Measurements from ENCODE around the gene MCAT.

MCAT gene, protein sequence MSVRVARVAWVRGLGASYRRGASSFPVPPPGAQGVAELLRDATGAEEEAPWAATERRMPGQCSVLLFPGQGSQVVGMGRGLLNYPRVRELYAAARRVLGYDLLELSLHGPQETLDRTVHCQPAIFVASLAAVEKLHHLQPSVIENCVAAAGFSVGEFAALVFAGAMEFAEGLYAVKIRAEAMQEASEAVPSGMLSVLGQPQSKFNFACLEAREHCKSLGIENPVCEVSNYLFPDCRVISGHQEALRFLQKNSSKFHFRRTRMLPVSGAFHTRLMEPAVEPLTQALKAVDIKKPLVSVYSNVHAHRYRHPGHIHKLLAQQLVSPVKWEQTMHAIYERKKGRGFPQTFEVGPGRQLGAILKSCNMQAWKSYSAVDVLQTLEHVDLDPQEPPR

DNA sequence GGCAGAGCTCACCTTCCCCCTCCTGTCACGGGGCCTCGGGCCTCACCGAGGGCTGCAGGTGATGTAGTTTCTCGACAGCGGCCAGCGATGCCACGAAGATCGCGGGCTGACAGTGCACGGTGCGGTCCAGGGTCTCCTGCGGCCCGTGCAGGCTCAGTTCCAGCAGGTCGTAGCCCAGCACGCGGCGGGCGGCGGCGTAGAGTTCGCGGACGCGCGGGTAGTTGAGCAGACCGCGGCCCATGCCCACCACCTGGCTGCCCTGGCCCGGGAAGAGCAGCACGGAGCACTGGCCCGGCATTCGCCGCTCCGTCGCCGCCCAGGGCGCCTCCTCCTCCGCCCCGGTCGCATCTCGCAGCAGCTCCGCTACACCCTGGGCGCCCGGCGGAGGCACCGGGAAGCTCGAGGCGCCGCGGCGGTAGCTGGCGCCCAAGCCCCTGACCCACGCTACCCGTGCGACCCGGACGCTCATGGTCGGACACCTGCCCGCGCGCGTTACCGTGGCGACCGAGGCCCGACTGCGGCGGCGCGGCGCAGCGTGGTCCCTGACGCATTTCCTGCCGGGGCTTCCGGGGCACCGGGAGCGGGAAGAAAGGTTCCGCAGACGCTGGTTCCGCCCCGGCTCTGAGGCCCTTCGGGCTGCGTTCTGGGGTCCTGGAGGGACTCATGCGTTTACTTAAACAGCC lies at the start of gene MCAT:
TSS of gene MCAT (minus strand) at position 519 of the 683 bp plus-strand sequence. CDS start at position 469, 50 bp downstream.
- intact Hi-C loops (cut with DNase I) = loop anchor here (2.0 kb wide), 1 partner anchor 54 kb away; the partner anchor contains the start of gene TTLL1
- peak; percentile 73 to 97 (median 86) for DNase-seq

DNA sequence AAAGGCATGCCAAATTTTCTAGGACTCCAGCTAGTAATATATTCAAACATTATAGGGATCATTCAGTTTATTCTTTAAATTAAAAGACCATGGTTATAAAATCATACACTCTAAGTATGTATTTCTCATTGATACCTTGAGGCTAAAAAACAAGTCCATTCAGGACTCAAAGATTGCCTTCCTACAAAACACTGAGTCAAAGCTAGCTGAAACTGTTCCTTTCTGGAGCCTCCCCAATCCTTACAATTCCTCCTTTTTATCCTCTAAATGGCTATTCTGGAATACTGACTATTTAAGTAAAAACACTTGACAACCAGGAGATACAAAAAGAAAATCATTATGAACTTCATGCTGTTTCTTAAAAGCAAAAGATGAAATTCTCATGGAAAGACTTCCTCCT lies 48.6 kb upstream of the MCAT start:
- intact Hi-C loops (cut with DNase I) = no loop called here
- DNase-seq = no peak

DNA sequence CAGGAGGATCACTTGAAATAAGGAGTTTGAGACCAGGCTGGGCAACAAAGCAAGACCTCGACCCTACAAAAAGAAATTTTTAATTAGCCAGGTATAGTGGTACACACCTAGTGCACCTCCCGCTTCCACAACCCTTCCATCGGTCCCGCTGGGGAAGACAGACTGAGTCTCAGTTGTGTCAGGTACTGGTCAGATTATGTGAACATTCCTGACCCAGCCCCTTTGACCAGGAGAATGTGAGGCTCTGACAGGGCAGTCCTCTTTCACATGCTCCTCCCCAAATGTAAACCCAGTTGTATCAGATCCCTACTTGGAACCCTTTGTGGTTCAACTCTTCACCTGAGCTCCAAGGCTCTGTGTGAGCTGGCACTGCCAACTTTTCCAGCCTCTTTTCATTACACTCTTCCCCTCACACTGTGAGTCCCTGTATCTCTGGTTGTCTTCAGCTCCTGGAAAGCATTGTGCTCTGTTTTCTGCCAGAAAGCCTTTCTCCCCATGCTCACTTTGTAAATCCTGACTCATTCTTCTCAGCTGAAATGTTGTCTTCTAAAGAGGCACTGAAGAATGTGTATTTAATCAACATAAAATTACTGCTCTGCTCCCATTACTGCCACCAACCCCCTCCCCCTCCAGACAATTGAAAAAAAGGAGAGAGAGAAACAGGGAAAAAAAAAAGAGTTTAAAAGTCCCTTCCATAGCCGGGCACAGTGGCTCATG lies 45.8 kb upstream of the MCAT start:
- DNase-seq = peak in 1 of 10 donors; percentile 28
- intact Hi-C loops (cut with DNase I) = no loop called here

DNA sequence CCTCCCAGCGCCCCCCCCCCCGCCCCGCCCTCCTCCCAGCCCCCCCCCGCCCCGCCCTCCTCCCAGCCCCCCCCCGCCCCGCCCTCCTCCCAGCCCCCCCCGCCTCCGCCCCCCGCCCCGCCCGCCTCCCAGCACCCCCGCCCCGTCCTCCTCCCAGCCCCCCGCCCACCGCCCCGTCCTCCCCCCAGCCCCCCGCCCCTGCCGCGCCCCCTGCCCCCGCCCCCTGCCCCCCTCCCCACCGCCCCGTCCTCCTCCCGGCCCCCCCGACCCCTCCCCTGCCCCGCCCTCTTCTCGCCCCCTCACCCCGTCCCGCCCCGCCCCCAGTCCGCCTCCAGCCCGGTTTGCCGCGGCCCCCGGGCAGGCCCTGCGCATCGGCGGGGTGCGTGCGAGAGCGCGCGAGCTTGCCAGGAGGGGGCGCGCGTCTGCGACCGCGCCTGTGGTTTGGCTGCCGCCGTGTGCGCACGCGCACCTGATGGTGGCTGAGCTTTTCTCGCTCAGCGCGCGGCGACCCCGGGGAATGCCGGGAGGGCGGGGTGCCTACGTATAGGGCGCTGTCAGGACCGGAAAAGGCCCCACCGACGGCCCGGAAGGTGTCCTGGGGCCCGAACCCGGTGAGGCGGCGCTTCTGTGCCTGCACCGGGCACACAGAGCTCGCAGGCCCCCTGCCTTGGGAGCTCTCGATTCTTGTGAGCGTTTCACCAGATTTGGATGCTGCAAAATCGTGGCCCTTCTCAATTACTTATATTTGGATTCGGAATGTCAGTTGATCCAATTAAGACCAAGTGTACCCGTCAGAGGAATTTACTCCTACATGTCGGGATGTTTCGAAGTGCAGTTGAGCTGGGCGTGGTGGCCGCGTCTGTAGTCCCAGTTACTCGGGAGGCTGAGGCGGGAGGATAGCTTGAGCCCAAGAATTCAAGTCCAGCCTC lies 44.2 kb upstream of the MCAT start:
- intact Hi-C loops (cut with DNase I) = loop anchor here (2.0 kb wide), 1 partner anchor 37 kb away; the partner anchor contains the start of gene TSPO
- DNase-seq = peak; percentile 89 to 99 (median 92)

DNA sequence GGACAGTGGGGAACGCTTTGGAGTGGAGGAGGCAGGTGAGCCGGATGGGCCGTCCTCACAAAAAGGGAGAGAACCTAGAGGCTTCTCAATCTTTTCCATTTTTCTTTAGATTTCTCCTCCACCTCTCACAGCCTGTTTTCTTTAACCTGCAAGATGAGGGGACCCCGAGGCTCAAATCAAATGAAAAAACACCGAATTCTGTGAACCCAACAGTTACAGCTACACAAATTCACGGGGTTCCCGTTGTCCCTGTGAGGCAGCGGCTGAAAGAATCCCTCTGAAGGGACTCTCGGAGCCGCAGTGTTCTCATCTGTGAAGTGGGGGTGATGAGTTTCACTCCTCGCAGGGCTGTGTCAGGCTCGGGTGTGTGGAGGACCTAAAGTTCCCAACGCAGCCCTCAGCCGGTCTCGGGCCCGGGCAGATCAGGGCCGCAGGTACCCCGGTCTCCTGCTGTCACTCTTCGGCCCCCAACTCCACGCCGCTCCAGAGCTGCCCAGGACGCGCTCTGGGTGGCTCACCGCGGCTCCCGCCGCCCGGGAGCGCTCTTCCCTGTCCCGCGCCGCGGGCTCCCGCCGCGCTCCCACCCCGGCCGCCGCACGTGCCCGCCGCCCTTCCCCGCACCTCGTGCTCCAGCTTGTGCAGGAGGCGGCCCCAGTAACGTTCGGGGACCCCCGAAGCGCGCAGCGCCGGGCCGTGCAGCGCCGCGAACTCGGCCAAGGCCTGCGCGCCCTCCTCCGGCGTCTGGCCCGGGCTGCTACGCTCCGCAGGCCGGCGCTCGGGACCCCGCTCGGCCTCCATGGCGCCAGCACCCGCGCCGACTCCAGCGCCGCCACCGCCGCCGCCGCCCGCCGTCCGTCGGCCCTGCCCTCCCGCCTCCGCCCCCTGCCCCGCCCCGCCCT lies 43.3 kb upstream of the MCAT start, which contains the start of gene TTLL12:
TSS of gene TTLL12 (minus strand) at position 863 of the 899 bp plus-strand sequence. CDS start at position 798, 65 bp downstream.
- intact Hi-C loops (cut with DNase I) = loop anchor here (2.0 kb wide), 1 partner anchor 36 kb away; the partner anchor contains the start of gene TSPO
- DNase-seq = peak in 7 of 10 donors; percentile 22 to 92 (median 43)

DNA sequence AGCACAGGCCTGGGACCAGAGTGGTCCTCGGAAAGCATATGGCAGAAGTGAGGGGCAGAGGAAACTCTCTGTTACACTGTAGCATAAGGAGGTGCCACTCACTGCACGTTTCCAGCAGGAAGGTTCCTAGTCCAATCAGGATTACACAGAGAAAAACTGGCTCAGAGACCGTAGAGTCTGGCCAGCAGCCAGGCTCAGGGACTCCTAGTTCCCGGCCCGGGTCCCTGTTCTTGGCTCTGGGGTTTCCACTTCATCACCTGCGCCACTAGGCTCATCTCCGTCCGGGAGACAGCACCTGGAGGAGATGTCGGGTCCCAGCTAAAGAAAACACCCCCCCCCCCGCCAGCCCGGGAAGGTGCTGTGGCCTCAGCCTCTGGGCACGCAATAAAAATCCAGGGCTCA lies 42.7 kb upstream of the MCAT start:
- DNase-seq = peak in 5 of 10 donors; percentile 27 to 90 (median 31)
- intact Hi-C loops (cut with DNase I) = loop anchor here (2.0 kb wide), 1 partner anchor 35 kb away; the partner anchor contains the start of gene TSPO

DNA sequence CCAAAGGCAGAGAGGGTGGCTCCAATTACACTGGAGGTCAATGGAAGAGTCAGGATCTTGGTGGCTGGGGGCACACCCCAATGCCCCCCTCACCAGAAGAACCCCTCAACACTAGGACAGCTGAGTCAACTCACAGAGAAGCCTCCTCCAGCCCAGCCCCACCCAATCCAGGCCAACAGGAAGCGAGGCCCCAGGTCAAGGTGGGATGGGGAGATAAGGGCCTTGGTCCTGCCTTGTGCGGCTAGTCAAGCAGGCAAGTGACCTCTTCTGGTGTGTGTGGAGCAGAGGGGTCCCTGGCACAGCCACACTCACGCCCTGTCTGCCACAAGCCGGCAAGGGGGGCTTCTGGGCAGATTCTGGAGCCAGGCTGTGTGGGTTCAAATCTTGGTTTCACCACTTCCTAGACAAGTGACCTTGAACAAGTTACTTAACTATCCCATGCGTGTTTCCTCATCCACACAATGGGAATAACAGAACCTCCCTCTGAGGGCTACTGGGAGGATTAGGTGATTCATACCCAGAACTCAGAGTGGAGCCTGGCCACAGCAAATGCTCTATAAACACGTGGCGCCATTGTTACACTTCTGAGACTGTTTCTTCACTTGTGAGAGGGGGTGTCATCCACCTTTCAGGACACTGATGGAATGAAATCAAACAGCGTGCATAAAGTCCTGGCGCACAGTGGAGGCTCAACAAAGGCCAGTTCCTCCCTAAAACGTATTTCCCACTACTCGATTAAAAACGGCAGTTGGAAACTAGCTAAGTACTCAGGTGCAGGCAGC lies 40.5 kb upstream of the MCAT start:
- intact Hi-C loops (cut with DNase I) = no loop called here
- DNase-seq = peak in 1 of 10 donors; percentile 57

DNA sequence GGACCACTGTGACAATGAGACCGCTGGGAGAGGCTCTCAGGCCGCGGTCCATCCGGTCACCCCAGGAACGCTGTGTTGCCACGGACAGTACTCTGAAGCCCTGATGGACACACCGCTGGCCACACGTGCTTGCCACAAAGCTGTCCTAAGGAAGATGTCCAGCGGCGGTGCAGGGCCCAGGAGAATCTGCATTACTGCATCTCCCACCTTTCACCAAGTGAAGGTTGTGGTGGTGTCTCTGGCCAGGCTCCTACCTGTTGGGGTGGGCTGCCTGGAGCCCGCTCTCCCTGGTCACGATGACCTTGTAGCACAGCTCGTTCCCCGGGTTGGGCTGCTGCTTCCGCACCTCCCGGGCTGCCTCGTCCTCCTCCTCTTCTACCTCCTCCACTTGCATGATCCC lies 39.5 kb upstream of the MCAT start:
- intact Hi-C loops (cut with DNase I) = no loop called here
- peak in 1 of 10 donors; percentile 76 for DNase-seq

DNA sequence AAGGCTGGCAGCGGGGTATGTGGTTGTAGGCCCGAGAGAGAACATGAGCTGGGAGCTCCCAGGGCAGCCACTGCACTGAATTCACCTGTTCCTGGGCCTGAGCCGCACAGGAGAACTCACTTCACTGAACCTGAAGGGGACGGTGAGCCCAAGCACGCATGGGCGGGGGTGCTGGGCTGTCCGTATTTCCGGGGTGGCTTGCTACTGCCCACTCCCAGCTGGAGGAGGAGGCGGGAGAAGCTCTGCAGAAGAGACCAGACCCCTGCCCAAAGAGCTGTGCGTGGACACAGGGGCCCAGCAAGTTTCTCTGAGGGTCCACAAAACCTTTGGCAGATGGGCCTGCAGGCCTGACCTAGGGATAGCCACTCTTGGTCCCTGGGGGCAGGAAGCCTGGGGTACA lies 38.9 kb upstream of the MCAT start:
- DNase-seq = peak in 1 of 10 donors; percentile 49
- intact Hi-C loops (cut with DNase I) = no loop called here

DNA sequence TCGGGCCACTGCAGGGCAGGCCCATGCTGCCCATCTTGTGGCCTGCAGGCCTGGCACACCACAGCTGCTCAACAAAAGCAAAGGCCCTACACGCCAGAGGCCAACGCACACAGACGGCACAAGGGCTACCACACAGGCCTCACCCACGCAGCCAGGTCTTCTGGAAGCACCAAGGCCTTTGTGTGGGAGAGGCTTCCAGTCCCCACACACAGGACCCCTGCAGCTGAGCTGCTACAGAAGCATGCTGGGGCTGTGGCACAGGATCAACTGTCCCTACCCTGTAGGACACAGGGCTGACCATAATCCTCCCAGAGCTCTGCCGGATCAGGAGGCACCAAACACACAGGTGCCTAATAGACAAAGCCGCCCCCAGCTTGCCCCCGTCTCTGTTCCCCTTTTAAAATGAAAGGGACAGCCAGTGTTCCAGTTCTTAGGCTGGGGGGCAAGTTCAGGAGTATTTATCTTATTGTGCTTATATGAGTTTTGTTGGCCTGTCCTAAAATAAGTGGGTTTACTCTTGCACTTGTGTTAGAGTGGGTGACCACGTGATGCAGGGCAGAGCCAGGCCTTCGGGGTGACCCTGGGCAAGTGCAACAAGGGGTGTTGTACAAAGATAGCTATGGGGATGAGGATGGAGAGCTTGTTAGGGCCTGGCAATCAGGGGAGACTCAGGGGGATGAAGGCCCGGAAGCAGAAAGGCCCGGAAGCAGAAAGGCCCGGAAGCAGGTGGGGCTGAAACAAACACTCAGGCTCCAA lies 38.3 kb upstream of the MCAT start:
- intact Hi-C loops (cut with DNase I) = no loop called here

DNA sequence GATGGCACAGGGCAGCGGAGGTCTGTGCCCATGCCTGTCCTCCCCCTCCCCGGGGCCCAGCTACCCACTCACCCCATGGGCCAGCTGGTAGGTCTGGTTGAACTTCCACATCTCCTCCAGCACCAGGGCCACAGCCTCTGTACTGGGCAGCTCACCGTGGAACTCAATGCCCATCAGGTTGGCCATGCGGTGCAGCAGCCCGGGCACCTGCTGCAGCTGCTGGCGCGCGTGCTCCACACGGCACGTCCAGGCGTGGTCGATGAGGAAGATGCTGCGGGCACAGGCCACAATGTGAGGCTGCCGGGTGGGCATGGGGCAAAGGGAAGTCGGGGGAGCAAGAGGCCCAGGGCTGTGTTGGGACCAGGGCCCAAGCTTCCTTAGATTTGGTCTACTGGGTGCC lies 37.5 kb upstream of the MCAT start:
- intact Hi-C loops (cut with DNase I) = no loop called here
- peak in 1 of 10 donors; percentile 79 for DNase-seq

More for the DNA sequence above, 38.3 kb upstream of the MCAT start:
- DNase-seq = peak in 1 of 10 donors; percentile 71

DNA sequence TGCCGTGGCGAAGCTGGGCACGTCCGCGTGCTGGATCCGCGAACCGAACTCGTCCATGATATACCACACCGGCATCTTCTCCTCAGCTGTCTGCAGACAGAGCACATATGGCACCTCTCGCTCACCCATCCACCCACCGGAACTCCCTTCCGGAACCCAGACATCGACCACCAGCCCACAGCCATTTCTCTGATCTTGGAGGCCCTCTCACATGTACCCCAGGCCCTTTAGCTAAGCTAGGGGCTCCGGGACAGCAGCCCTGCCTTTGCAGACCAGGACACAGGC lies 36.7 kb upstream of the MCAT start:
- peak in 1 of 10 donors; percentile 39 for DNase-seq
- intact Hi-C loops (cut with DNase I) = no loop called here

DNA sequence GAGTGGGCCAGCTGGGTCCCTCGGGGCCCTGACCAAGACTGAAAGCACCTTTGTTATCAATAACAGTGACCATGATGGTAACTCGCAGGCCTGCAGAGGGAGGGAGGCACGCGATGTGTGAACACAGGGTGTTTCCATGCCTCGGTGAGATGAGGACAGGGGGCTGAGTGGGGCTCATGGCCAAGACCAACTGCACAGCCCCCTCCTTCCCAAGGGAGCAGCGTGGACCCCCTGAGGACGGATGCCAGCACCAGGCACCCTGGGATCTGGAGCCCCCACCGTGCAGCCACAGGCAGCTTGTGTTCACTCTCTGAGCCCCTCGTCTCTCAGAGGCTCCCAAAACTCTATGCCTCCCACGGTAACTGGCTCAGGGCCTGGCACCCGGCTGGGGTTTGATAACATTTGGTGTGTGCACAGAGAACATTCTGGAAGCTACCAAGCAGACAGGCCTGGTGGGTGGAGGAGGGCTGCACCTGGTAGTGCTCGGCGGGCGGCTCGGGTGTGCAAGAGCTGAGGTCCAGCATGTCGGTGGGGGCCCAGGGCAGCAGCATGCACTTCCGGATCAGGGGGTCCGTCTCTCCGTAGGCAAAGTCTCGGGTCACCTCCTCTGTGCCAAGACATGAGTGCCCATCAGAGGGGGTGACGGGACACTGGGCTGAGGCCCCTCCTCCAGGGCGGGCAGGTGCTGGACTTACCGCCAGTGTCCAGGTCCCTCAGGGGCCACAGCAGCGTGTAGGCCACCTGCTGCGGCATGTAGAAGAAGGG lies 36.1 kb upstream of the MCAT start:
- intact Hi-C loops (cut with DNase I) = no loop called here

DNA sequence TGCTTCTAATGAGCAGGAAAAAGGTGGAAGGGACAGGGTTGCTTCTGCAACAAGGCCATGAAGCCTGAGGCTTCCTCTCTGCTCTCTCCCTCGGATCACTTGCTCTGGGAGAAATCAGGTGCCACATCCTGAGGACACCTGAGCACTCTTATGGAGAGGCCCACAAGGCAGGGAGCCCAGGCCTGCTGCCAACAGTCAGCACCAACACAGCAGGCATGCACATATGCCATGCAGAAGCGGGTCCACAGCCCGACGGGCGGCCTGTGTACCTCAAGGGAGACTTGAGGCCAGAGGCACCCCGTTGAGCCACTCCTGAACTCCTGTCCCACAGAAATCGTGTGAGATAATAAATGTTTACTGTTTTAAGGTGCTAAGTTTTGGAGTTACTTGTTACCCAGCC lies 34.3 kb upstream of the MCAT start:
- intact Hi-C loops (cut with DNase I) = no loop called here
- peak in 1 of 10 donors; percentile 68 for DNase-seq

More for the DNA sequence above, 36.1 kb upstream of the MCAT start:
- DNase-seq = peak in 1 of 10 donors; percentile 77

DNA sequence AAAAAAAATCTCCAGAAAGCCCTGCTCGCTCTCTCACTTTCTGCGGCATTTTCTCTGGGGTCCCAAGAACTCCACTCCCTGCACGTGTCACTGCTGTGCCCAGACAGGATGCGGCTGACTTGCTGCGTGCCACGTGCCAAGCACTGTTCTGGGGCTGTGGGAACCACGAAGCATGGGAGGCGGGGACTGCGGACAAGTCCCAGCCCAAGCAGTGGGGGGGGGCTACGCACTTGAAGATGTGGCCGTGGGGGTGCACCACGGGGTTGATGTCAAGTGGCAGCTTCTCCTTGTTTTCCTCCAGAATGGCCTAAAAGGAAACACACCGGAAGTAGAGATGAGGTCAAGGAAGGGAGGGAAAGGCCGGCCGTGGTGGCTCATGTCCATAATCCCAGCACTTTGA lies 32.9 kb upstream of the MCAT start:
- intact Hi-C loops (cut with DNase I) = no loop called here
- DNase-seq = peak in 1 of 10 donors; percentile 70

DNA sequence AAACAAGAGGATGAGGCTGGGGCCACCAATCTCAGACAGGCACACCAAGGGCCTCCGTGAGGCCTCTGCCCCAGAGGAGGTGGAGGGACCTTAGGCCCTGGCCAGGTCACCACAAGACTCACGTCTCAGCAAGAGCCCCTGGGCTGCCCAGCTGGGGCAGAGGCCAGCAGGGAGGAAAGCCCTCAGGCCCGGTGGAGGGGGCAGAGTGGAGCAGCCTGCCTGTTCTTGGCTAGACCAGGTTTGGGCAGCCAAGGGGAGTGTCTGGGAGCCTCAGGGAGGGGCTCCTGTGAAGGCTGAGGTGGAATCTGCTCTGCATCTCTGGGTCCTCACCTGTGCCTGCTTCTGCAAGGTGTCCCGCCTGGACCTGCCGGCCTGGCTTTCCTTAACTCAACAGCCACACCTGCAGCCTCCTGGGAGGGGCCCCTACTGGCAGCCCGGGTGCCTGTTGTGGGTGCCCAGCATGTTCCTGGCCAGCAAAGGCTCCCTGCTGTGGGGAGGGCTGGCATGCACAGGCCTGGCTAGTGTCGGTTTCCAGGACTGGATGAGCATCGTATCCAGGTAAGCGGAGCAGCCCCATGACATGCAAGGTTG lies 31.8 kb upstream of the MCAT start:
- intact Hi-C loops (cut with DNase I) = no loop called here
- DNase-seq = peak in 1 of 10 donors; percentile 71
